MM.1S (cell line): Measurements from ENCODE around the gene PTPRH.

Source experiments
- CTCF ChIP-seq: fragments of 300-600 bp; sonication (generic); IDR thresholded peaks from 2 replicates; pipeline ENCODE4 v1.5.1; 2016; ENCODE audit warnings: antibody characterized with exemption, low read length, mixed read lengths
- EZH2 ChIP-seq: fragments of 300-600 bp; sonication (generic); optimal IDR thresholded peaks from 2 replicates; pipeline ENCODE3; 2017; ENCODE audit warnings: low read depth, mild to moderate bottlenecking, antibody characterized with exemption, low read length, mixed read lengths

GRCh38 chr19:55258476-55258827 is 49.2 kb upstream of the PTPRH start:
- no peak for TF ChIP-seq CTCF
- no peak for TF ChIP-seq EZH2
